ENCODE results near the gene CANT1. TPM values are rescaled to one million over a fixed set of nuclear protein-coding genes. Genes with fewer than 3 reads are reported as not detected.

CANT1 gene
- total and polyA plus RNA-seq, 2 of the 13 experiments (the other 11 are each of a cell fraction or from before 2014, with no cell fraction given) = 34.1 to 42.1 TPM

- no peak for TF ChIP-seq ZNF784 (CRISPR knock-in tag; IDR thresholded peaks at IDR 0.05; ENCODE audit: borderline replicate concordance)
- peak; percentile 83; the same call in 1 of the 2 replicates for TF ChIP-seq ZNF614 (CRISPR knock-in tag; IDR thresholded peaks at IDR 0.05; ENCODE audit: borderline replicate concordance)
- TF ChIP-seq CENPT (CRISPR knock-in tag; IDR thresholded peaks at IDR 0.05; ENCODE audit: low read depth) = 0 out of 2 replicates have a peak, but pooled peaks have one; percentile 20
- no peak for TF ChIP-seq KDM5A (IDR thresholded peaks at IDR 0.05; ENCODE audit: borderline replicate concordance, low read length)
- no peak for TF ChIP-seq MBD4 (IDR thresholded peaks at IDR 0.05; ENCODE audit: borderline replicate concordance, low read length)
- TF ChIP-seq NKX3-1 (CRISPR knock-in tag; IDR thresholded peaks at IDR 0.05) = peak; percentile 53; the same call in 1 of the 2 replicates
- no peak for TF ChIP-seq CREB1 (IDR thresholded peaks at IDR 0.05)
- no peak for TF ChIP-seq CREB1 (CRISPR knock-in tag; IDR thresholded peaks at IDR 0.05)
- no peak for TF ChIP-seq ZNF382 (CRISPR knock-in tag; IDR thresholded peaks at IDR 0.05; ENCODE audit: borderline replicate concordance)
- no peak for TF ChIP-seq ZBTB37 (CRISPR knock-in tag; IDR thresholded peaks at IDR 0.05)
- no peak; the same call in 1 of the 2 replicates for TF ChIP-seq ZNF563 (CRISPR knock-in tag; IDR thresholded peaks at IDR 0.05)
- no peak for TF ChIP-seq ZNF282 (IDR thresholded peaks at IDR 0.05; ENCODE audit: partially characterized antibody)
- peak; percentile 70 for TF ChIP-seq PAXIP1 (CRISPR knock-in tag; conservative IDR thresholded peaks at IDR 0.05)
- no peak for TF ChIP-seq JUNB (CRISPR knock-in tag; IDR thresholded peaks at IDR 0.05; ENCODE audit: borderline replicate concordance)
- TF ChIP-seq ZNF790 (CRISPR knock-in tag; IDR thresholded peaks at IDR 0.05; ENCODE audit: borderline replicate concordance) = peak; percentile 52; the same call in 1 of the 2 replicates
- no peak for TF ChIP-seq SNRNP70 (IDR thresholded peaks at IDR 0.05; ENCODE audit: low read depth, low read length)
- TF ChIP-seq ZNF101 (CRISPR knock-in tag; IDR thresholded peaks at IDR 0.05; ENCODE audit: borderline replicate concordance, low read depth) = no peak
- peak; percentile 69 for TF ChIP-seq ZNF724P (CRISPR knock-in tag; IDR thresholded peaks at IDR 0.05; ENCODE audit: borderline replicate concordance)
- TF ChIP-seq ZNF280B (CRISPR knock-in tag; IDR thresholded peaks at IDR 0.05; ENCODE audit: borderline replicate concordance) = peak; percentile 61
- no peak for TF ChIP-seq MYPOP (CRISPR knock-in tag; IDR thresholded peaks at IDR 0.05)
Measured at GRCh38 chr17:78979780-78980623, 29.6 kb downstream of the CANT1 start, which contains the start of gene LGALS3BP (continued).
